GM19025 (cell line): ENCODE results near the gene FBXL16.
"Not testable (repeated sequence)": the region's sequence is repeated elsewhere in the genome, so short reads cannot be mapped to it uniquely, and the experiment has no call there.

ENCODE experiments used
- ATAC-seq: cut with Tn5 transposase; IDR thresholded peaks from one replicate; pipeline ENCODE4 v1.9.1; 2021; ENCODE audit warnings: mild to moderate bottlenecking, low read depth, moderate library complexity; ENCODE audit not compliant: unreplicated experiment

FBXL16 gene

GRCh38 chr16:694187-694862 lies 11.3 kb downstream of the FBXL16 start:
- no peak for ATAC-seq

GRCh38 chr16:693766-694165 lies 11.8 kb downstream of the FBXL16 start:
- ATAC-seq: no peak

- no peak for ATAC-seq
Observed at GRCh38 chr16:693364-693763, 12.2 kb downstream of the FBXL16 start.

- no peak for ATAC-seq
Observed at GRCh38 chr16:692356-693108, 13.1 kb downstream of the FBXL16 start.

- not testable (repeated sequence) for ATAC-seq
Observed at GRCh38 chr16:691242-691641, 14.4 kb downstream of the FBXL16 start.

GRCh38 chr16:689175-689897 lies 16.3 kb downstream of the FBXL16 start:
- ATAC-seq: no peak

GRCh38 chr16:687499-687898 lies 18.1 kb downstream of the FBXL16 start:
- ATAC-seq: no peak

- no peak for ATAC-seq
Observed at GRCh38 chr16:686459-687260, 18.9 kb downstream of the FBXL16 start.

- ATAC-seq: no peak
Observed at GRCh38 chr16:685967-686366, 19.6 kb downstream of the FBXL16 start.

GRCh38 chr16:684961-685696 lies 20.5 kb downstream of the FBXL16 start:
- ATAC-seq: no peak

GRCh38 chr16:684071-684794 lies 21.4 kb downstream of the FBXL16 start, which contains the start of gene JMJD8:
TSS of gene JMJD8 (minus strand) at chr16:684334. CDS start at chr16:684319, 15 bp downstream.
- peak; percentile 70 for ATAC-seq

- no peak for ATAC-seq
Observed at GRCh38 chr16:683396-684070, 22.1 kb downstream of the FBXL16 start.

GRCh38 chr16:682493-683395 lies 22.9 kb downstream of the FBXL16 start:
- ATAC-seq: no peak

GRCh38 chr16:681746-682427 lies 23.7 kb downstream of the FBXL16 start:
- ATAC-seq: no peak

GRCh38 chr16:680967-681745 lies 24.4 kb downstream of the FBXL16 start:
- no peak for ATAC-seq

- no peak for ATAC-seq
Observed at GRCh38 chr16:680625-680945, 25.0 kb downstream of the FBXL16 start.
